BJ (cell line): ENCODE results near the gene STXBP2. TPM values are rescaled to one million over a fixed set of nuclear protein-coding genes. Genes with fewer than 3 reads are reported as not detected.

ENCODE experiments used
- CTCF ChIA-PET: fragments of 350-600 bp; formaldehyde crosslinking; extraction: SDS; loops from one replicate; lab custom pipeline; 2021; ENCODE audit warnings: antibody characterized with exemption, inconsistent platforms; lab: Yijun Ruan, JAX
- POLR2A ChIA-PET: fragments of 300-600 bp; sonication (Branson Sonifier 250); formaldehyde crosslinking; extraction: SDS; loops from one replicate; lab custom pipeline; 2021; ENCODE audit warnings: antibody characterized with exemption; lab: Charles Lee
- DNase-seq: peaks from one replicate; pipeline ENCODE4 v3.0.0-alpha.2; 2011; ENCODE audit warnings: low read depth
- H3K27me3 ChIP-seq: 2 replicates; pipeline ENCODE4 v1.6.0; 2011; ENCODE audit warnings: low read length; ENCODE audit not compliant: control insufficient read depth, insufficient read depth
- H3K36me3 ChIP-seq: 2 replicates; pipeline ENCODE4 v1.5.1; 2011; ENCODE audit warnings: low read length; ENCODE audit not compliant: control insufficient read depth, insufficient read depth
- H3K4me3 ChIP-seq: 2 replicates; pipeline ENCODE4 v1.5.1; 2011; ENCODE audit warnings: low read depth, mild to moderate bottlenecking, control low read depth, low read length
- CTCF ChIP-seq: IDR thresholded peaks from 2 replicates; pipeline ENCODE4 v1.5.1; 2011; ENCODE audit warnings: low read depth, mild to moderate bottlenecking, control low read depth, inconsistent platforms, low read length, moderate library complexity; ENCODE audit not compliant: insufficient read depth
- polyA plus RNA-seq: library from polyadenylated mRNA; depleted of rRNA; stranded (reverse); fragments of >200 nt; gene quantifications from 2 replicates; pipeline ENCODE4 v1.2.3, GENCODE V29; 2011

STXBP2 gene
- polyA plus RNA-seq, 1 experiment, result 39.4 TPM

- POLR2A ChIA-PET, result interaction anchor here (0.6 kb wide), 1 partner anchor 403 kb away, joined by 6 read pairs; no protein-coding TSS in a partner anchor
- CTCF ChIA-PET, result no interaction called here
- no peak for DNase-seq
- H3K4me3 ChIP-seq, result no peak overlapping the region
- no peak for TF ChIP-seq CTCF
- H3K27me3 ChIP-seq, result peaks cover 2% of the 10 kb centered on the region
- no peaks in the 10 kb centered on the region for H3K36me3 ChIP-seq
Observed at GRCh38 chr19:7602935-7603497, 33.9 kb upstream of the STXBP2 start.

GRCh38 chr19:7603919-7604318 lies 33.0 kb upstream of the STXBP2 start:
- no peak for TF ChIP-seq CTCF
- Histone ChIP-seq H3K36me3 (no peaks in the 10 kb centered on the region), H3K27me3 (no peaks in the 10 kb centered on the region), H3K4me3 (no peak overlapping the region)
- POLR2A ChIA-PET, result no interaction called here
- CTCF ChIA-PET, result no interaction called here
- DNase-seq, result no peak

GRCh38 chr19:7605490-7606222 lies 31.3 kb upstream of the STXBP2 start:
- TF ChIP-seq CTCF, result no peak

GRCh38 chr19:7606289-7606688 lies 30.6 kb upstream of the STXBP2 start:
- H3K4me3 ChIP-seq, result no peak overlapping the region
- no peaks in the 10 kb centered on the region for H3K36me3 ChIP-seq
- POLR2A ChIA-PET, result no interaction called here
- no peak for DNase-seq
- no peaks in the 10 kb centered on the region for H3K27me3 ChIP-seq
- no peak for TF ChIP-seq CTCF
- CTCF ChIA-PET, result no interaction called here

More at GRCh38 chr19:7605490-7606222, 31.3 kb upstream of the STXBP2 start:
- POLR2A ChIA-PET, result no interaction called here
- no peak for DNase-seq
- CTCF ChIA-PET, result no interaction called here
- no peaks in the 10 kb centered on the region for H3K36me3 ChIP-seq
- H3K4me3 ChIP-seq, result no peak overlapping the region
- no peaks in the 10 kb centered on the region for H3K27me3 ChIP-seq

- Histone ChIP-seq H3K4me3 (no peak overlapping the region), H3K36me3 (no peaks in the 10 kb centered on the region), H3K27me3 (no peaks in the 10 kb centered on the region)
- DNase-seq, result no peak
- TF ChIP-seq CTCF, result no peak
- POLR2A ChIA-PET, result no interaction called here
- CTCF ChIA-PET, result interaction anchor here (2.5 kb wide), 1 partner anchor 40 kb away, joined by 11 read pairs; no protein-coding TSS in a partner anchor
Observed at GRCh38 chr19:7607212-7607873, 29.6 kb upstream of the STXBP2 start.
